GM19240 (cell line): ENCODE data around the gene GUCY1A2.

Experiments used
- DNase-seq: peaks from one replicate; pipeline ENCODE4 v3.0.0; 2011; ENCODE audit warnings: low spot score; ENCODE audit not compliant: insufficient read length

GUCY1A2 gene

GRCh38 chr11:106670069-106670468 lies 348.2 kb downstream of the GUCY1A2 start:
- no peak for DNase-seq

DNA sequence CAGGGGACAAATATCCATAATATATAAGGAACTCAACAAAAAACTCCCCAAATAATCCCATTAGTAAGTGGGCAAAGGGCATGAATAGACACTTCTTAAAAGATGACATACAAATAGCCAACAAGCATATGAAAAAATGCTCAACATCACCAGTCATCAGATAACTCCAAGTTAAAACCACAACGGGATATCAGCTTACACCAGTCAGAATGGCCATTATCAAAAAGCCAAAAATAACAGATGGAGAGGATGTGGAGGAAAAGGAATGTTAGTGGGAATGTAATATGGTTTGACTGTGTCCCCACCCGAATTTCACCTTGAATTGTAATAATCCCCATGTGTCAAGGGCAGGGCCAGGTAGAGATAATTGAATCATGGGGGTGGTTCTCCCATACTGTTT lies 350.1 kb downstream of the GUCY1A2 start:
- no peak for DNase-seq

GRCh38 chr11:106656646-106657045 lies 361.6 kb downstream of the GUCY1A2 start:
- DNase-seq: no peak

DNA sequence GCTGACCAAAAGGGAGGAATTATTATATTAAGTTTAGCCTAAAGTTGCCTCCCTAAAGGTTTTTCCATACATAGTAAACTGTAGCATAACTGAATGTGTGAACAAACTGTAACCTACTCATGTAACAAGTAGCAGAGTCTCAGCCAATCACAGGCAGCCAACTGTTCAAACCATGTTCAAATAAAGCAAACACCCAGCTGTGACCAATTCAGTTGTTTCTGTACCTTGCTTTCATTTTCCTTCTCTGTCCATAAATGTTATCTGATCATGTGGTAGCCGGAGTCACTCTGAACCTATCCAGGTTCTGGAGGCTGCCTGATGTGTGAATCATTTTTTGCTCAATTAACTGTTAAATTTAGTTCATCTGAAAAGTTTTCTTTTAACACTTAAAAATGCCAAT lies 373.5 kb downstream of the GUCY1A2 start:
- DNase-seq: no peak

DNA sequence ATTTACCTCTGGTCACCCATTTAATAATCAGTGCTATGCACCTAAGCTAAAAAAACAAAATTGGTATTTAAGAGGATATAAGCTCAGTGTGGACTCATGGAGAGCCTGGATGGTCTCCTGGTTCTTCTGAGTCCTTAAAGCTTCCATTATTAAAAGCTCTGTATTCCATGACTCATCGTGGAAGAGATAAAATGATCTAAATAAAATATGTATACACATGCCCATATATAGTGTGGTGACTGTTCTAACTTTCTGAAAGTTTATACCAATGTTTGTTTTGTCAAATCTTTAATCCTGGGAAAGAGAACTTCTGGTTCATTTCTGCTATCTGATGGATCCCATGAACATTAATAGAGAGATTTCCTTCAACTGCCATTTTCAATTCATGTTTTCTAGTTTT lies 375.9 kb downstream of the GUCY1A2 start:
- DNase-seq: no peak

DNA sequence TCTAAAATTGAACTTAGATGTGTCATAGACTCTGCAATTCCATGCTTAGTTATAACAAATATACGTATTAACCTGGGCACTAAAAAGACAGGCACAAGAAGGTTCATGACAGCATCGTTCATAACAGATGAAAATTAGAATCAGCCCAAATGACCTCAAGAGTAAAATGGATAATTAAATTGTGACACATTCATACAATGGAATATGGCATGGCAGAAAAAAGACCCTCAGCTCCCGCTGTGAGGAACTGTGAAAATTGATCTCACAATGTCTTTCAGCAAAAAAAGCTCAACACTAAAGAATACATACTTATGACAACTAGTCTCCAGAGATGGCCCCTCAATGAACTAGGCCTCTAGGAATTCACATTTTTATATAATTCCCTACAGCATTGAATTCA lies 386.0 kb downstream of the GUCY1A2 start:
- DNase-seq: no peak

- no peak for DNase-seq
Measured at GRCh38 chr11:106627694-106628093, 390.6 kb downstream of the GUCY1A2 start.

GRCh38 chr11:106625566-106625965 lies 392.7 kb downstream of the GUCY1A2 start:
- no peak for DNase-seq

DNA sequence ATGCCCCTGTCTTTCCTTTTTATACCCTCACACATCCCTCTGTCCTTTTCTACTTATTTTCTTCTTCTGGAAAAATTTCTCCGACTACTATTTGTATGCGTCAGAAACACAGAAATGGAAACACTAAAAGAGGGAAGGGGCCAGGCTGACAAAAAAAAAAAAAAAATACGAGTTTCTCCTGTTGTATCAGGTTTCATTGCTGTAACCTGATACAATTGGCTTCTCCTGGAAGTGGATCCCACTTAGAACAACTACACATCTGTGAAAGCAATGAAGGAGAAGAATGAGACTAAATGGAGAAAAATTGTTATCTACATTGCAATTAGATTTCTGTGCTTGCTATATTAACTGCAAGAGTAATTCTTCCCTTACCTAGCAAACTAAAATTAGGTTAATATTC lies 393.9 kb downstream of the GUCY1A2 start:
- DNase-seq: no peak
